HepG2 (cell line): ENCODE results near the gene DZIP1L. TPM values are rescaled to one million over a fixed set of nuclear protein-coding genes. Genes with fewer than 3 reads are reported as not detected.

Experiments used
- ATAC-seq: fragments of 200-7000 bp; cut with Tn5 transposase; 3 replicates; pipeline ENCODE4 v1.9.1; 2020; ENCODE audit warnings: mild to moderate bottlenecking, moderate library complexity
- BruUV-seq: library from RNA; stranded (reverse); fragments of 400-500 nt; replicated peaks from 2 replicates; lab custom pipeline; 2021; lab: Mats Ljungman, UMichigan
- CTCF ChIA-PET: fragments of 300-600 bp; formaldehyde crosslinking; extraction: SDS; loops from one replicate; lab custom pipeline; 2021; ENCODE audit warnings: low total read pairs, inconsistent platforms, low intra/inter-chr PET ratio; lab: Yijun Ruan, JAX
- POLR2A ChIA-PET: fragments of 350-600 bp; sonication (Branson Sonifier 250); formaldehyde crosslinking; loops from one replicate; lab custom pipeline; 2020; ENCODE audit warnings: antibody characterized with exemption, inconsistent platforms; lab: Yijun Ruan, JAX
- DNase-seq: peaks from one replicate; pipeline ENCODE4 v3.0.0-alpha.2; 2015; ENCODE audit warnings: low spot score
- FAIRE-seq: peaks from 3 replicates; lab custom pipeline; 2011; peaks lifted over from hg19 to GRCh38; lab: Jason Lieb, UNC
- H2AFZ ChIP-seq: one replicate; pipeline ENCODE4 v1.6.1; 2011; ENCODE audit warnings: low read length, inconsistent platforms
- H3K27ac ChIP-seq: fragments of 300-600 bp; 3 replicates; pipeline ENCODE4 v1.8.0; 2011; ENCODE audit warnings: mixed run types, mild to moderate bottlenecking, mixed read lengths, low read length, inconsistent platforms; ENCODE audit not compliant: insufficient read depth; ENCODE audit errors: extremely low read length
- H3K27me3 ChIP-seq, 2 experiments: fragments of 200-600 bp in 1 of 2; 2 replicates in 1 of 2; 3 replicates in 1 of 2; pipeline versions ENCODE4 v1.6.0 to v1.8.0; 2011; ENCODE audit warnings: low read length in 2 of 2, mild to moderate bottlenecking in 2 of 2, moderate library complexity in 2 of 2, inconsistent platforms in 1 of 2; ENCODE audit not compliant: insufficient read depth in 2 of 2, control insufficient read depth in 1 of 2
- H3K36me3 ChIP-seq, 2 experiments: fragments of 200-600 bp in 1 of 2; replicated peaks in 1 of 2; 2 replicates in 1 of 2; 3 replicates in 1 of 2; pipeline versions ENCODE4 v1.5.1 to v1.8.0; 2011; ENCODE audit warnings: low read length in 2 of 2, inconsistent platforms in 1 of 2; ENCODE audit not compliant: insufficient read depth in 2 of 2, control insufficient read depth in 1 of 2
- H3K4me1 ChIP-seq: 2 replicates; pipeline ENCODE4 v1.5.1; 2012; ENCODE audit warnings: low read length, inconsistent platforms; ENCODE audit not compliant: insufficient read depth
- H3K4me2 ChIP-seq: 2 replicates; pipeline ENCODE4 v1.6.0; 2011; ENCODE audit warnings: low read depth, low read length, inconsistent platforms
- H3K4me3 ChIP-seq, 3 experiments: fragments of 200-600 bp in 1 of 3; sonication (generic), shearing (Covaris generic) in 1 of 3; replicated peaks in 1 of 3; 2 replicates each; pipeline ENCODE4 v1.5.1; 2011 to 2016; ENCODE audit warnings: low read length in 3 of 3, inconsistent platforms in 2 of 3, low read depth in 2 of 3, mild to moderate bottlenecking in 2 of 3, control low read depth in 1 of 3, mixed read lengths in 1 of 3; ENCODE audit not compliant: insufficient read depth in 1 of 3
- H3K79me2 ChIP-seq: one replicate; pipeline ENCODE4 v1.6.1; 2011; ENCODE audit warnings: low read length, inconsistent platforms; ENCODE audit not compliant: insufficient read depth
- H3K9ac ChIP-seq: 2 replicates; pipeline ENCODE4 v1.6.0; 2011; ENCODE audit warnings: mild to moderate bottlenecking, low read depth, low read length, inconsistent platforms; ENCODE audit not compliant: insufficient read depth
- H3K9me3 ChIP-seq: 2 replicates; pipeline ENCODE4 v1.5.1; 2012; ENCODE audit warnings: mild to moderate bottlenecking, low read length
- H4K20me1 ChIP-seq: 2 replicates; pipeline ENCODE4 v1.6.0; 2011; ENCODE audit warnings: inconsistent platforms, mild to moderate bottlenecking, low read length, moderate library complexity; ENCODE audit not compliant: insufficient read depth
- ARID4A ChIP-seq: sonication (generic); formaldehyde crosslinking; IDR thresholded peaks from 2 replicates; pipeline ENCODE4 v1.5.0; 2020; ENCODE audit warnings: mild to moderate bottlenecking, missing genetic modification reagents, borderline replicate concordance
- DMAP1 ChIP-seq: IDR thresholded peaks from 2 replicates; pipeline ENCODE4 v1.6.1; 2016
- ELF3 ChIP-seq: IDR thresholded peaks from 2 replicates; pipeline ENCODE4 v1.6.1; 2016; ENCODE audit warnings: missing genetic modification reagents, missing compliant biosample characterization
- HCFC1 ChIP-seq: fragments of 150-350 bp; IDR thresholded peaks from 2 replicates; pipeline ENCODE4 v1.6.1; 2014; ENCODE audit warnings: low read depth, low read length
- KIAA2018 ChIP-seq: sonication (generic); formaldehyde crosslinking; IDR thresholded peaks from 2 replicates; pipeline ENCODE4 v1.5.0; 2020; ENCODE audit warnings: mild to moderate bottlenecking, missing genetic modification reagents, borderline replicate concordance
- NCOA1 ChIP-seq: sonication (generic); formaldehyde crosslinking; IDR thresholded peaks from 2 replicates; pipeline ENCODE4 v1.9.0; 2021; ENCODE audit warnings: missing genetic modification reagents
- REL ChIP-seq: sonication (generic); formaldehyde crosslinking; conservative IDR thresholded peaks from 2 replicates; pipeline ENCODE4 v1.8.0; 2022; ENCODE audit warnings: mild to moderate bottlenecking, missing genetic modification reagents, moderate library complexity
- RFX1 ChIP-seq: fragments of 450-650 bp; IDR thresholded peaks from 2 replicates; pipeline ENCODE4 v1.6.1; 2017
- THYN1 ChIP-seq: sonication (generic); formaldehyde crosslinking; IDR thresholded peaks from 2 replicates; pipeline ENCODE4 v1.8.1; 2023; ENCODE audit warnings: low read depth, mild to moderate bottlenecking, moderate library complexity, missing genetic modification reagents, borderline replicate concordance
- ZNF776 ChIP-seq: sonication (generic); formaldehyde crosslinking; IDR thresholded peaks from 2 replicates; pipeline ENCODE4 v1.4.0; 2020; ENCODE audit warnings: mild to moderate bottlenecking, missing genetic modification reagents
- WGBS: methylation state at CpG from one replicate; pipeline ENCODE4 v1.1.6; 2017; ENCODE audit warnings: low lambda C conversion rate; 5-methylcytosine and 5-hydroxymethylcytosine counted together
- in situ Hi-C: cut with HindIII; loops from 2 replicates; pipeline ENCODE4 v1.10.0; 2017; ENCODE audit warnings: low pct_unique_long_range_greater_than_20kb; ENCODE audit not compliant: extremely low pct_ligation_motif_present
- intact Hi-C: fragments of 100-400 bp; cut with micrococcal nuclease; formaldehyde crosslinking; loops from one replicate; pipeline ENCODE4 v1.10.0; 2022; ENCODE audit not compliant: unreplicated experiment
- polyA plus RNA-seq, 8 experiments: library from polyadenylated mRNA; depleted of rRNA in 3 of 8; stranded (reverse) in 7 of 8; unstranded in 1 of 8; fragments of >200 nt; fragmentation: Illumina TruSeq in 4 of 8; extraction: Trizol in 4 of 8; gene quantifications; 2 replicates each; pipeline versions ENCODE4 v1.2.1 to v1.2.3, GENCODE V29; 2011 to 2016; ENCODE audit warnings: low read depth in 4 of 8, missing spikeins in 1 of 8, mixed read lengths in 1 of 8; ENCODE audit not compliant: insufficient read depth in 1 of 8
- total RNA-seq, 5 experiments: library from RNA; depleted of rRNA; stranded (reverse); fragments of >200 nt; fragmentation: Illumina TruSeq; extraction: Trizol; gene quantifications; 2 replicates each; pipeline ENCODE4 v1.2.3, GENCODE V29; 2016; ENCODE audit warnings: low read depth in 1 of 5
- TF ChIP-seq, protein P1 (sequence below): sonication (generic); formaldehyde crosslinking; IDR thresholded peaks from 2 replicates; pipeline ENCODE4 v1.4.0; 2020; ENCODE audit warnings: missing genetic modification reagents, mild to moderate bottlenecking, borderline replicate concordance

Gene DZIP1L
- total and polyA plus RNA-seq, 2 of the 13 experiments (the other 11 are each of a cell fraction or from before 2014, with no cell fraction given), result 0.90 to 1.2 TPM

DNA sequence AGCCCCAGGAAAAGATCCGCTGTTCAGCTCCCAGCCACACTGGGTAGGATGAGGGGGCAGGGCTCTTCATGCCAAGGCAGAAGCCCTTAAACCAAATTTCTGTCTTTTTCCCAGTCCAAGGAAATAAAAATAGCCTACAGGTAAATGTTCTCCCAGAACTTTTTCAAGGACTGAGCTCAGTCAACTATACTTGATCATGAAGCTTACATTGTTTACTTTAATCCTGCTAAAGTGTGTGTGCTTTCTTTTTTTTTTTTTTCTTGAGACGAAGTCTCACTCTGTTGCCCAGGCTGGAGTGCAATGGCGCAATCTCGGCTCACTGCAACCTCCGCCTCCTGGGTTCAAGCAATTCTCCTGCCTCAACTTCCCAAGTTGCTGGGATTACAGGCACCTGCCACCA, 87.6 kb downstream of the DZIP1L start:
- Histone ChIP-seq H3K36me3 (no peaks in the 10 kb centered on the region), H4K20me1 (no peaks in the 10 kb centered on the region), H3K9ac (no peak overlapping the region), H3K4me2 (no peak overlapping the region), H3K4me3 (no peak overlapping the region), H3K27me3 (no peaks in the 10 kb centered on the region), H3K4me1 (no peaks in the 10 kb centered on the region), H3K79me2 (no peaks in the 10 kb centered on the region), H3K9me3 (no peaks in the 10 kb centered on the region), H2AFZ (no peak overlapping the region), H3K27ac (no peak overlapping the region)
- ATAC-seq (no peak), FAIRE-seq (no peak), DNase-seq (no peak)
- ChIA-PET CTCF (no interaction called here), POLR2A (no interaction called here)
- intact Hi-C loops, result no loop called here
- WGBS, result 80% methylated on average over 5 of the region's 5 CpGs
- in situ Hi-C loops, result no loop called here
- BruUV-seq, result no TSS peak
- TF ChIP-seq HCFC1 (no peak), ZNF776 (no peak), THYN1 (no peak), KIAA2018 (CRISPR knock-in tag) (no peak), ARID4A (CRISPR knock-in tag) (no peak), DMAP1 (CRISPR knock-in tag) (no peak), REL (CRISPR knock-in tag) (no peak), ELF3 (CRISPR knock-in tag) (no peak), NCOA1 (no peak), RFX1 (no peak)
- TF ChIP-seq, protein P1, sequence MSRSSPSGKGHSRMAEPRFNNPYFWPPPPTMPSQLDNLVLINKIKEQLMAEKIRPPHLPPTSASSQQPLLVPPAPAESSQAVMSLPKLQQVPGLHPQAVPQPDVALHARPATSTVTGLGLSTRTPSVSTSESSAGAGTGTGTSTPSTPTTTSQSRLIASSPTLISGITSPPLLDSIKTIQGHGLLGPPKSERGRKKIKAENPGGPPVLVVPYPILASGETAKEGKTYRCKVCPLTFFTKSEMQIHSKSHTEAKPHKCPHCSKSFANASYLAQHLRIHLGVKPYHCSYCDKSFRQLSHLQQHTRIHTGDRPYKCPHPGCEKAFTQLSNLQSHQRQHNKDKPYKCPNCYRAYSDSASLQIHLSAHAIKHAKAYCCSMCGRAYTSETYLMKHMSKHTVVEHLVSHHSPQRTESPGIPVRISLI, result no peak
